Lung (tissue), 12 donors: ENCODE data around the gene CD2. TPM values are rescaled to one million over a fixed set of nuclear protein-coding genes. Genes with fewer than 3 reads are reported as not detected.

Experiments
- ATAC-seq: fragments of 200-7000 bp; cut with Tn5 transposase; one replicate; pipeline ENCODE4 v1.9.1; 2020; ENCODE audit warnings: moderate number of reproducible peaks; ENCODE audit not compliant: insufficient read depth, low FRiP score
- DNase-seq, 3 donors: peaks; one replicate each; pipeline ENCODE4 v3.0.0-alpha.2; 2013 to 2017
- H3K27ac ChIP-seq, 2 donors: one replicate each; pipeline ENCODE4 v1.5.1; 2013; ENCODE audit warnings: mild to moderate bottlenecking in 2 of 2, moderate library complexity in 2 of 2, control low read depth in 1 of 2, inconsistent platforms in 1 of 2, low read depth in 1 of 2, low read length in 1 of 2
- H3K27me3 ChIP-seq, 3 donors: one replicate each; pipeline ENCODE4 v1.5.1; 2013; ENCODE audit warnings: low read length in 2 of 3; ENCODE audit not compliant: control insufficient read depth in 3 of 3, insufficient read depth in 3 of 3
- H3K36me3 ChIP-seq, 4 donors: one replicate each; pipeline ENCODE4 v1.5.1; 2013; ENCODE audit warnings: low read length in 4 of 4, mild to moderate bottlenecking in 1 of 4, moderate library complexity in 1 of 4; ENCODE audit not compliant: control insufficient read depth in 4 of 4, insufficient read depth in 4 of 4
- H3K4me1 ChIP-seq, 5 donors: one replicate each; pipeline ENCODE4 v1.5.1; 2013; ENCODE audit warnings: low read length in 5 of 5, mild to moderate bottlenecking in 2 of 5, moderate library complexity in 1 of 5; ENCODE audit not compliant: control insufficient read depth in 5 of 5, insufficient read depth in 5 of 5
- H3K4me3 ChIP-seq: one replicate; pipeline ENCODE4 v1.5.1; 2013; ENCODE audit warnings: mild to moderate bottlenecking, control low read depth, moderate library complexity
- H3K9ac ChIP-seq, 2 donors: one replicate each; pipeline ENCODE4 v1.5.1; 2013; ENCODE audit warnings: low read length in 2 of 2, control low read depth in 1 of 2; ENCODE audit not compliant: insufficient read depth in 1 of 2
- H3K9me3 ChIP-seq, 4 donors: one replicate each; pipeline ENCODE4 v1.5.1; 2013; ENCODE audit warnings: low read length in 3 of 4, mild to moderate bottlenecking in 1 of 4, moderate library complexity in 1 of 4; ENCODE audit not compliant: control insufficient read depth in 4 of 4, insufficient read depth in 3 of 4
- WGBS, 2 donors: extraction: QIAGEN DNeasy Blood & Tissue Kit; methylation state at CpG; one replicate each; pipeline ENCODE4 v1.1.7; 2013; 5-methylcytosine and 5-hydroxymethylcytosine counted together
- polyA plus RNA-seq, 2 donors: library from polyadenylated mRNA; stranded (reverse); fragments of 200-250 nt; gene quantifications; one replicate each; pipeline ENCODE4 v1.2.1, GENCODE V29; 2013
- total RNA-seq, 2 donors: library from RNA; depleted of rRNA in 1 of 2; stranded (reverse); fragments of >200 nt in 1 of 2; gene quantifications; one replicate each; pipeline ENCODE4 v1.2.1, GENCODE V29; 2014 to 2021
- TF ChIP-seq, protein P1 (sequence below): IDR thresholded peaks from 2 replicates; pipeline ENCODE4 v1.5.1; 2012; ENCODE audit warnings: mild to moderate bottlenecking; ENCODE audit errors: control extremely low read depth, extremely low read depth
- donor health status: control.
- donor health status: control.
- donor health status: Bipolar disorder and iron deficiency.
- donor health status: healthy.
- donor health status: DM: yes; HTN: yes; CAD: no.

Gene CD2
- total and polyA plus RNA-seq, 4 donors, result 2.4 to 5.2 (median 4.9) TPM

DNA sequence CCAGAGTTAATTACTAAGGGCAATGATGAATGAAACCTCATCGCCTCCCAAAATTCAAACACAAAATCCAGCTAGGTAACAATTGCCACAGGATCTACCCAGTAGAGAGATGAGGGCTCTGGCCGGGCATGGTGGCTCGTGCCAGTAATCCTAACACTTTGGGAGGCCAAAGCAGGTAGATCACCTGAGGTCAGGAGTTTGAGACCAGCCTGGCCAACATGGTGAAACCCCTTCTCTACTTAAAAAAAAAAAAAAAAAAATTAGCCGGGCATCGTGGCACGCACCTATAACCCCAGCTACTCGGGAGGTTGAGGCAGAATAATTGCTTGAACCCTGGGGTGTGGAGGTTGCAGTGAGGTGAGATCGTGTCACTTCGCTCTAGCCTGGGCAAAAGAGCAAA, 15.8 kb downstream of the CD2 start:
- no peaks in the 10 kb centered on the region for H3K27me3 ChIP-seq
- TF ChIP-seq, protein P1, sequence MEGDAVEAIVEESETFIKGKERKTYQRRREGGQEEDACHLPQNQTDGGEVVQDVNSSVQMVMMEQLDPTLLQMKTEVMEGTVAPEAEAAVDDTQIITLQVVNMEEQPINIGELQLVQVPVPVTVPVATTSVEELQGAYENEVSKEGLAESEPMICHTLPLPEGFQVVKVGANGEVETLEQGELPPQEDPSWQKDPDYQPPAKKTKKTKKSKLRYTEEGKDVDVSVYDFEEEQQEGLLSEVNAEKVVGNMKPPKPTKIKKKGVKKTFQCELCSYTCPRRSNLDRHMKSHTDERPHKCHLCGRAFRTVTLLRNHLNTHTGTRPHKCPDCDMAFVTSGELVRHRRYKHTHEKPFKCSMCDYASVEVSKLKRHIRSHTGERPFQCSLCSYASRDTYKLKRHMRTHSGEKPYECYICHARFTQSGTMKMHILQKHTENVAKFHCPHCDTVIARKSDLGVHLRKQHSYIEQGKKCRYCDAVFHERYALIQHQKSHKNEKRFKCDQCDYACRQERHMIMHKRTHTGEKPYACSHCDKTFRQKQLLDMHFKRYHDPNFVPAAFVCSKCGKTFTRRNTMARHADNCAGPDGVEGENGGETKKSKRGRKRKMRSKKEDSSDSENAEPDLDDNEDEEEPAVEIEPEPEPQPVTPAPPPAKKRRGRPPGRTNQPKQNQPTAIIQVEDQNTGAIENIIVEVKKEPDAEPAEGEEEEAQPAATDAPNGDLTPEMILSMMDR, result no peak
- WGBS, 2 donors, result 63 to 71% methylated on average over 9 of the region's 9 CpGs
- no peak overlapping the region for H3K4me3 ChIP-seq
- H3K4me1 ChIP-seq, result no peaks in the 10 kb centered on the region
- H3K36me3 ChIP-seq, result no peaks in the 10 kb centered on the region
- DNase-seq (no peak), ATAC-seq (no peak)
- H3K9ac ChIP-seq, result no peak overlapping the region
- no peak overlapping the region for H3K27ac ChIP-seq
- H3K9me3 ChIP-seq, result peaks cover 0 to 3% (median 0%) of the 10 kb centered on the region in 4 donors

DNA sequence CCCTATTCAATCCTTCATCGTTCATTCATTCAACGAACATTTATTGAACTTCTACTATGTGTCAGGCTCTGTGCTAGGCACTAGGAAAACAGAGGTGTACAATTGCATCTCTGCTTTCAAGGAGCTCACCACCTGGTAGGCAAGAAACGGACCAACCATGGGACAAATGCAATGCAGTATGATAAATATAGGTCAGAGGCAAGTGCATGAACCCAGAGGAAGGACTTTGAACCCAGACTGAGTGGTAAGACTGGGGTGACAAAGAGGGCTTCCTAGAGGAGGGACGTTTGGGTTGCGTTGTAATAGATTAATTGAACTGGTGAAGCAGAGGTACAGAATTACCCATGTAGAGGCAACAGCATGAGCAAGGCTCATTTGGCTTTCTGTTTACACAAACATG, 16.4 kb downstream of the CD2 start:
- no peak overlapping the region for H3K27ac ChIP-seq
- 69 to 81% methylated on average over 5 of the region's 5 CpGs for WGBS, 2 donors
- no peak overlapping the region for H3K9ac ChIP-seq
- DNase-seq (no peak), ATAC-seq (no peak)
- H3K9me3 ChIP-seq, result peaks cover 0 to 6% (median 0%) of the 10 kb centered on the region in 4 donors
- H3K36me3 ChIP-seq, result no peaks in the 10 kb centered on the region
- TF ChIP-seq, protein P1, result no peak
- H3K4me1 ChIP-seq, result no peaks in the 10 kb centered on the region
- no peak overlapping the region for H3K4me3 ChIP-seq
- no peaks in the 10 kb centered on the region for H3K27me3 ChIP-seq

DNA sequence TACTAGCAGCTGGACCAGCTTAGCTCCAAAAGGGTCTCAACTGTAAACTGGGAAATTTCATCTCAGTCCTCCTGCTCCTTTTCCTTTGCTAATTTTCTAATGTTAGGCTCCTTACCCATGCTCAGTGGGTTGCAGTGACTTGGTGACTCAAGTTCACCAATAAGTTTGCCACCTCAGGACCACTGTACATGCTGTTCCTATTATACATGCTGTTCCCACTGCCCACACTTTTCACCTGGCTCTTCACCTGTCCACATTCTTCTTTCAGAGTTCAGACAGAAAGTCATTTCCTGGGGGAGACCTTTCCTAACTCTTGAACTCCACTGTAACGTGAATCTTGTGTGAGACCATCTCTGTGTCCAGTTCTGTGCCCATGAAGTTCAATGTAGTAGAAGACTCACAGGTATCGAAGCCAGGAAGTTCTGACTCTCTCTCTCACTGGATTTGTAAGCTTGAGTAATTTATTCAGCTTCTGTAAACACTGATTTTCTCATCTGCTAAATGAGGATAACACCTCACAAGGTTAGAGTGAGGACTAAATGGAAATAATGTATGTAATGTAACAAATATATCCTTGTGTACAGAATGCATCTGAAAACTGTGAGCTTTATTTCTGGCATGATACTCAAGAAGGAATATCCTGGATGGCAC, 17.9 kb downstream of the CD2 start:
- WGBS, 2 donors, result 76 to 91% methylated on average over 2 of the region's 2 CpGs
- H3K27ac ChIP-seq, result no peak overlapping the region
- no peak overlapping the region for H3K9ac ChIP-seq
- no peak for ATAC-seq
- peaks cover 0 to 6% (median 0%) of the 10 kb centered on the region in 4 donors for H3K9me3 ChIP-seq
- no peaks in the 10 kb centered on the region for H3K36me3 ChIP-seq
- H3K4me1 ChIP-seq, result no peaks in the 10 kb centered on the region
- no peak overlapping the region for H3K4me3 ChIP-seq
- TF ChIP-seq, protein P1, result no peak
- no peaks in the 10 kb centered on the region for H3K27me3 ChIP-seq
- DNase-seq, result no peak

DNA sequence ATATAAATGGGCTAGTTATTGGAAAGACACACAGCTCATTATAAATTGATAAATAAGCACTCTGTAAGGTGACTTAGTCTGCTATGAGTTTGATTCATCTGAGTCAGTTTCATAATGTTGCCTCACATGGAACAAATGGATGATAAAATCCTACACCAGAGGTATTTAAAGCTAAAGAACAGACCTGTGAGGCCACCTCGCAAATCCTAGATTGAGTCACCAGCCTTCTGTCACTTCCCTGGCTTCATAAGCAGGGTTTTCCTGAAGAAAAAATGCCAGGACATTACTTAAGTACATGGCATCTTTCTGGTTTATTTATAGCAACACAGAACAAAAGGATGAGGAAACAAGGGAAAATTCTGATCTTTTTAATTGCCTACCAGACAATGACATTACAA, 18.4 kb downstream of the CD2 start:
- Histone ChIP-seq H3K27me3 (no peaks in the 10 kb centered on the region), H3K27ac (no peak overlapping the region), H3K4me1 (no peaks in the 10 kb centered on the region), H3K9ac (no peak overlapping the region), H3K9me3 (peaks cover 0 to 6% (median 0%) of the 10 kb centered on the region in 4 donors), H3K4me3 (no peak overlapping the region), H3K36me3 (no peaks in the 10 kb centered on the region)
- TF ChIP-seq, protein P1, result no peak
- no peak for ATAC-seq
- 64 to 71% methylated on average over 1 of the region's 1 CpG for WGBS, 2 donors
- DNase-seq, result no peak
